Esophagus squamous epithelium (tissue), 5 donors: Measurements from ENCODE around the gene CDH18. TPM values are rescaled to one million over a fixed set of nuclear protein-coding genes. Genes with fewer than 3 reads are reported as not detected.
"Not testable (repeated sequence)": the region's sequence is repeated elsewhere in the genome, so short reads cannot be mapped to it uniquely, and the experiment has no call there.

Experiments
- DNase-seq: peaks from one replicate; lab custom pipeline; 2025; lab: John Stamatoyannopoulos, UW
- H3K27ac ChIP-seq, 4 donors: fragments of 200-600 bp; sonication (generic); one replicate each; pipeline ENCODE4 v1.5.1; 2016 to 2019; ENCODE audit warnings: mild to moderate bottlenecking in 1 of 4
- H3K27me3 ChIP-seq, 4 donors: fragments of 200-600 bp; sonication (generic); 1 replicate in 3 of 4; 2 replicates in 1 of 4; pipeline versions ENCODE4 v1.5.1 to v1.6.0; 2017 to 2021; ENCODE audit warnings: antibody characterized with exemption in 1 of 4
- H3K36me3 ChIP-seq, 3 donors: fragments of 200-600 bp; sonication (generic); one replicate each; pipeline ENCODE4 v1.5.1; 2016 to 2019
- H3K4me1 ChIP-seq, 3 donors: fragments of 200-600 bp; sonication (generic); one replicate each; pipeline ENCODE4 v1.5.1; 2017 to 2019
- H3K4me3 ChIP-seq, 4 donors: fragments of 200-600 bp; sonication (generic); 1 replicate in 3 of 4; 2 replicates in 1 of 4; pipeline ENCODE4 v1.5.1; 2016 to 2019; ENCODE audit warnings: mild to moderate bottlenecking in 2 of 4, moderate library complexity in 1 of 4
- H3K9me3 ChIP-seq, 3 donors: fragments of 200-600 bp; sonication (generic); one replicate each; pipeline ENCODE4 v1.5.1; 2016 to 2019
- POLR2A ChIP-seq, 4 donors: fragments of 450-650 bp; IDR thresholded peaks; one replicate each; pipeline ENCODE4 v1.6.1; 2017; ENCODE audit warnings: antibody characterized with exemption in 4 of 4, mild to moderate bottlenecking in 4 of 4, moderate library complexity in 3 of 4
- WGBS, 2 donors: methylation state at CpG; one replicate each; pipeline ENCODE4 v1.1.5; 2018; 5-methylcytosine and 5-hydroxymethylcytosine counted together
- intact Hi-C: fragments of 100-400 bp; cut with DNase I; formaldehyde crosslinking; loops from one replicate; pipeline ENCODE4 v1.15.0; 2022
- total RNA-seq, 4 donors: library from RNA; depleted of rRNA; stranded (reverse); fragments of >200 nt; gene quantifications; one replicate each; pipeline ENCODE4 v1.1.0, GENCODE V29; 2016
- TF ChIP-seq, protein P1 (sequence below), 6 experiments: fragments of 450-650 bp in 4 of 6; fragments of 200-600 bp in 2 of 6; sonication (generic) in 2 of 6; IDR thresholded peaks; one replicate each; pipeline ENCODE4 v1.5.1; 2016 to 2019; ENCODE audit warnings: antibody characterized with exemption in 6 of 6, mild to moderate bottlenecking in 4 of 6, moderate library complexity in 4 of 6
- donor health status: DM: yes; HTN: yes; CAD: no.

CDH18 gene
- total RNA-seq, 4 donors from 2014 or later: not detected

DNA sequence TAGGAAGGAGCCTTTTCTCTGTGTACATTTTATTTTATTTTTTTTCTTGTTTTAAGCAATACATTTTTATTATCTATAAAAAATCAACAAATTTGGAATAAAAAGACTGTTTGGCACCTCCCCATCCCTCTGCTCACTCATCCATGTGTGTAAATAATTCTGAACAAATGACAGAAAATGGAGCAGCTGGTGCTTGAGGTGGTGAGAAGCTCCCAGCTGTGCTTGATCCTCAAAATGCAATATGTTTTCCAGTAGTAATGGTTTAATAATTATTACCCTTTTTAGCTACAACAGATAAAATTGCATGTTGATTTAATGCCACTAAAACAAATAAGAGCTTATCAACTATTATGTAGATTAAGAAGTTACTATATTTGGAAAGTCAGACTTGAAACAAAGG lies 132.5 kb downstream of the CDH18 start:
- no peaks in the 10 kb centered on the region for H3K9me3 ChIP-seq
- no peak overlapping the region for H3K27ac ChIP-seq
- H3K4me1 ChIP-seq: no peaks in the 10 kb centered on the region
- no peak overlapping the region for H3K4me3 ChIP-seq
- intact Hi-C loops: no loop called here
- TF ChIP-seq, protein P1, sequence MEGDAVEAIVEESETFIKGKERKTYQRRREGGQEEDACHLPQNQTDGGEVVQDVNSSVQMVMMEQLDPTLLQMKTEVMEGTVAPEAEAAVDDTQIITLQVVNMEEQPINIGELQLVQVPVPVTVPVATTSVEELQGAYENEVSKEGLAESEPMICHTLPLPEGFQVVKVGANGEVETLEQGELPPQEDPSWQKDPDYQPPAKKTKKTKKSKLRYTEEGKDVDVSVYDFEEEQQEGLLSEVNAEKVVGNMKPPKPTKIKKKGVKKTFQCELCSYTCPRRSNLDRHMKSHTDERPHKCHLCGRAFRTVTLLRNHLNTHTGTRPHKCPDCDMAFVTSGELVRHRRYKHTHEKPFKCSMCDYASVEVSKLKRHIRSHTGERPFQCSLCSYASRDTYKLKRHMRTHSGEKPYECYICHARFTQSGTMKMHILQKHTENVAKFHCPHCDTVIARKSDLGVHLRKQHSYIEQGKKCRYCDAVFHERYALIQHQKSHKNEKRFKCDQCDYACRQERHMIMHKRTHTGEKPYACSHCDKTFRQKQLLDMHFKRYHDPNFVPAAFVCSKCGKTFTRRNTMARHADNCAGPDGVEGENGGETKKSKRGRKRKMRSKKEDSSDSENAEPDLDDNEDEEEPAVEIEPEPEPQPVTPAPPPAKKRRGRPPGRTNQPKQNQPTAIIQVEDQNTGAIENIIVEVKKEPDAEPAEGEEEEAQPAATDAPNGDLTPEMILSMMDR (IDR thresholded peaks at IDR 0.05): no peak
- no peak for TF ChIP-seq POLR2A (IDR thresholded peaks at IDR 0.05)
- DNase-seq: no peak
- no peaks in the 10 kb centered on the region for H3K27me3 ChIP-seq
- no peaks in the 10 kb centered on the region for H3K36me3 ChIP-seq

DNA sequence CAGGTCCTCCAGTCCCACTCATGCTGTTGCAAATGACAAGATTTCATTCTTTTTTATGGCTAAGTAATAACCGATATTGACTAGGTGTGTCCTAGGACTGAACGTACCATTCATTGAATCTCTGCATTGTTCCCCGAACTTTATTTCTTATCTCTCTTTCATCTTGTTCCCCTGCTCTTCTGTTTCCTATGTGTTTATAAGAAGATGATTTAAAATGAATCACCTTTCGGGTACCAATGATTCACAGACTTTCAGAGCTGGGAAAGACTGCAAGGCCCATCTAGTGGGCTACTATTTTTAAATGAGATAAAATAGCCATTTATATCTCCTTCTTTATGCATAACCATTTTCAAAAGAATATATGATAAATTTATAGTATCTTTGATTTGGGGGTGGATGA lies 133.0 kb downstream of the CDH18 start:
- H3K9me3 ChIP-seq: no peaks in the 10 kb centered on the region
- no peak overlapping the region for H3K27ac ChIP-seq
- TF ChIP-seq, protein P1 (IDR thresholded peaks at IDR 0.05): no peak
- no peak for TF ChIP-seq POLR2A (IDR thresholded peaks at IDR 0.05)
- no peak for DNase-seq
- WGBS, 2 donors: 79 to 85% methylated on average over 4 of the region's 4 CpGs
- H3K36me3 ChIP-seq: no peaks in the 10 kb centered on the region
- intact Hi-C loops: no loop called here
- H3K4me1 ChIP-seq: no peaks in the 10 kb centered on the region
- no peak overlapping the region for H3K4me3 ChIP-seq
- H3K27me3 ChIP-seq: no peaks in the 10 kb centered on the region

- WGBS, 2 donors: 56 to 61% methylated on average over 4 of the region's 4 CpGs
- no peak for DNase-seq
- Histone ChIP-seq H3K4me1 (no peaks in the 10 kb centered on the region), H3K9me3 (no peaks in the 10 kb centered on the region), H3K4me3 (no peak overlapping the region), H3K27ac (no peak overlapping the region), H3K36me3 (no peaks in the 10 kb centered on the region), H3K27me3 (no peaks in the 10 kb centered on the region)
- TF ChIP-seq, protein P1 (IDR thresholded peaks at IDR 0.05): no peak
- no peak for TF ChIP-seq POLR2A (IDR thresholded peaks at IDR 0.05)
- intact Hi-C loops: no loop called here
Observed at GRCh38 chr5:19853616-19854240, 134.3 kb downstream of the CDH18 start.

DNA sequence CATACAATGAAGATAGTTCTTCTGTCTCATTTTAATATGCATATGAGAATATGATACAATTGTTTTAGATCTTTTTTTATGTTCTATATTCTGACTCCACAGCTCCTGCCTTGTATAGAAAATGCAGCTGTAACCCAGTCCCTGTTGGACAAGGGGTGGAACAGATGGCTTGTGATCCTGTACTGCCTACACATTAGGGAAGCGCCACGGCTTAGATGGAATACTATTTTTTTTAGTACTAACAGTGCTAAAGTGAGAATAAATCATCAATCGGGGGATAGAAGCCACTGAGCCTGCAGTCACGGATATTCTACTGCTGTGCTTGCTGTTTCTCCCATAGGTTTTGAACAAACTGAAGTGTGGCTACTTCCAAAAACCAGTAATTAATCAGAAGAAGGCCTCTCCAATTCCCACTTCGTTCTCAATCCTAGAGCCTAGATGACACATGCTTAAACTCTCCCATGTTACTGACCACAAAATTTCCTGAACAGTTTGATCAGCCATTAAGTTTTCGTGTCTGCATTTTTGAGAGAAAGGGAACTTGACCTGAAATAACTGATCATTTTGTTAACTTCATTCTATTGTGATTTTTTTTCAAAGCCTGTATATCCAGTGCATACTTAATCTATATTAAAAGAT lies 150.3 kb downstream of the CDH18 start:
- no peak overlapping the region for H3K4me3 ChIP-seq
- H3K4me1 ChIP-seq: no peaks in the 10 kb centered on the region
- H3K27me3 ChIP-seq: no peaks in the 10 kb centered on the region
- intact Hi-C loops: no loop called here
- no peak for TF ChIP-seq POLR2A (IDR thresholded peaks at IDR 0.05)
- TF ChIP-seq, protein P1 (IDR thresholded peaks at IDR 0.05): no peak
- no peak overlapping the region for H3K27ac ChIP-seq
- H3K9me3 ChIP-seq: peaks cover 0 to 3% (median 0%) of the 10 kb centered on the region in 3 donors
- no peak for DNase-seq
- no peaks in the 10 kb centered on the region for H3K36me3 ChIP-seq
- WGBS, 2 donors: 64 to 80% methylated on average over 6 of the region's 6 CpGs

GRCh38 chr5:19835442-19835841 lies 152.6 kb downstream of the CDH18 start:
- Histone ChIP-seq H3K4me1 (no peaks in the 10 kb centered on the region), H3K27ac (no peak overlapping the region), H3K9me3 (peaks cover 0 to 5% (median 0%) of the 10 kb centered on the region in 3 donors), H3K4me3 (no peak overlapping the region), H3K27me3 (no peaks in the 10 kb centered on the region), H3K36me3 (no peaks in the 10 kb centered on the region)
- WGBS, 2 donors: 53 to 74% methylated on average over 1 of the region's 1 CpG
- no peak for DNase-seq
- intact Hi-C loops: no loop called here
- no peak for TF ChIP-seq POLR2A (IDR thresholded peaks at IDR 0.05)
- TF ChIP-seq, protein P1 (IDR thresholded peaks at IDR 0.05): no peak

DNA sequence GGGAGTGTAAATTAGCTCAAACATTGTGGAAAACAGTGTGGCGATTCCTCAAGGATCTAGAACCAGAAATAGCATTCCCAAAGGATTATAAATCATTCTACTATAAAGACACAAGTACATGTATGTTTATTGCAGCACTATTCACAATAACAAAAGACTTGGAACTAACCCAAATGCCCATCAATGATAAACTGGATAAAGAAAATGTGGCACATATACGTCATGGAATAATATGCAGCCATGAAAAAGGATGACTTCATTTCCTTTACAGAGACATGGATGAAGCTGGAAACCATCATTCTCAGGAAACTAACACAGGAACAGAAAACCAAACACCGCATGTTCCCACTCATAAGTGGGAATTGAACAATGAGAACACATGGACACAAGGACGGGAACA lies 175.3 kb downstream of the CDH18 start:
- intact Hi-C loops, H3K4me3 ChIP-seq, H3K27me3 ChIP-seq, H3K4me1 ChIP-seq, H3K36me3 ChIP-seq, H3K9me3 ChIP-seq, DNase-seq, H3K27ac ChIP-seq: not testable (repeated sequence)
- 85 to 86% methylated on average over 4 of the region's 4 CpGs for WGBS, 2 donors
